HG02938 (cell line): ENCODE results near the gene BBX.
A peak's percentile ranks its signal among the peaks of the same experiment; 100 is the strongest.
"Not testable (repeated sequence)": the region's sequence is repeated elsewhere in the genome, so short reads cannot be mapped to it uniquely, and the experiment has no call there.

Experiments used
- ATAC-seq: cut with Tn5 transposase; IDR thresholded peaks from one replicate; pipeline ENCODE4 v1.9.1; 2021; ENCODE audit warnings: mild to moderate bottlenecking, moderate library complexity; ENCODE audit not compliant: unreplicated experiment

The BBX gene

GRCh38 chr3:107833722-107834416 lies 311.1 kb downstream of the BBX start:
- ATAC-seq = no peak

GRCh38 chr3:107835001-107835400 lies 312.2 kb downstream of the BBX start:
- ATAC-seq = not testable (repeated sequence)

DNA sequence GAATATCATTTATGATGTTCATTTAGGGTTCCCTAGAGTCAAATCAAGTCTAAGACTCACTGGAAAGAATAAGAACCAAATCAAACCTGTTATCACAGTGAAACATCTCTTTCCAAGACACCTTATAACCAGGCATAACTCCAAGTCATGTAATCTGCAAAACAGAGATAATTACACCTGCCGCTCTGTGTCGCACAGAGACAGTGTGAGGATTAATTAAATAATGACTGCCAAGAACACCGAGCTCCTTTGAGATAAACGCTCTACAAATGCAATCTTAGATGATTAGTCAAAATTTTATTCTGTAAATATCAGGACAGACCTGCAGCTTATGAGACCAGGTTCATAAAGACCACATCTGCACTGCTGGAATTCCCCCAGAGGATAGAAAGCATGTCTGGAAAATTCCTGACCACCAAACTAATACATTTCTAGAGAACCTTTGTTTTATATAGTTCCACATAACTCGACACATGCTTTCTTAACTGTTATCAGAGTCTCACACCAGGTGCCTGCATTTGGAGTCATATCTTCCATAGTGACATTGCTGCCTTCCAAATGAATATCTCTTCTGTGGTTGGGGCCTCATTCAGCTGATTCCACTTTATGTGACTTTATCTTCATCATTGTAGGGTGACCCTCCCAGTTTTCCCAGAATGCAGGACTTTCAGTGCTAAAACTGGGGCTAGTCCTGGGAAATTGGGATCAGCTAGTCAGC lies 315.3 kb downstream of the BBX start:
- ATAC-seq = no peak

DNA sequence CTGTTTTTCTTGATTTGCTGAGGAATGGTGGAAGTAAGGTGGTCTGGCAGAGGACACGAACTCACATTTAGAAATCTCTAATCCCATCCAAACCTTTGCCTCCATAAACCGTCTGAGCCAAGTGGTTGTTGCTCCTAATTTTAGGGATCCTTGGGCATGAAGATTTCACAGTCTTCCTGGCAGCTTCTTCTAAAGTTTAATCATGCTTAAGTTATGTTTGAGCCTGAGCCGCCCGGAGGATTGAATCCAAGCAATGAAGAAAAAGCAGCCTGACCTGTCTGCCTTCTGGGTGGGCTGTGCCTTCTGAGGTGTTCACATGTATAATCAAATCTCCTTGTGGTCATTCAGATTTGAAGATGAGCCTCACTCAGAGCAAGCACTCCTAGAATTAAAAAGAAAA lies 319.1 kb downstream of the BBX start:
- ATAC-seq = no peak

DNA sequence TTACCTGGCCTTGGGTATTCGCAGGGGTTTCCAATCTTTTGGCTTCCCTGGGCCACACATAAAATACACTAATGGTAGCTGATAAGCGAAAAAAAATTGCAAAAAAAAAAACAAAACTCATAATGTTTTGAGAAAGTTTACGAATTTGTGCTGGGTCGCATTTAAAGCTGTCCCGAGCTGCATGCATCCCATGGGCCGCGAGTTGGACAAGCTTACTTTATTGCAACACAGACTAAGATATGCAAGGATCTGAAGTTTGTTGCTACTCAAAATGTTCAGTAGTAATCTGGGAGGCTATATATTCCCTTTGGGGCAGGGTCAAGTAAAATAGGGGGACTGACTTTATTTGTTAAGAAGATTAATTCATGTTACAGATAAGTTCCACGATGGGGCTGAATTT lies 320.2 kb downstream of the BBX start:
- no peak for ATAC-seq

- ATAC-seq = no peak
Observed at GRCh38 chr3:107845380-107846278, 322.9 kb downstream of the BBX start.

DNA sequence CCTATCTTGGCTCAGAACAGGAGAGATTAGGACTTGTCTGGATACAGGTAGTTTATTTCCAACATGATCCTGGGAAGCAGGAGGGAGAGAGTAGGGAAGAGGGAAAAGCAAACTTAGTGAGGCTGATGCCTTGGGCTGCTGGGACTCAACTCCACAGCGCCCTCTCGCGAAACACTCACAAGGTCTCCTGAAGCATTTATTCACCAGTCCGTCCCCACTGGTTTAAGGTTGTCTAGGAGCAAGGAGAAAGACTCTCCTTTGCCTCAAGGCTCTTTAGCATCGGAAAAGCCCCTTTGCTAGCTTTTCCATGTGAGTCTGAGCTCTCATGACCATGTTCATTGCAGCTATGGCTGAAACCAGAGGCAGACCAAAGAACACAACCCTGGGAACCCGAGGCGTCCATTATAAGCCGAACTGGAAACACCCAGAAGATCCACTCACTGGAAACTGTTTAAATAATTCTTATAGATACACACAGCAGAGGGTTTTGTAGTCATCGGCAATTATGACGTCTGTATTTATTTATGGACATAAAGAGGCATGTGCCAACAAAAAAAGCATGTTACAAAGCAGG lies 323.6 kb downstream of the BBX start:
- ATAC-seq = no peak

GRCh38 chr3:107847791-107848190 lies 325.0 kb downstream of the BBX start:
- no peak for ATAC-seq

DNA sequence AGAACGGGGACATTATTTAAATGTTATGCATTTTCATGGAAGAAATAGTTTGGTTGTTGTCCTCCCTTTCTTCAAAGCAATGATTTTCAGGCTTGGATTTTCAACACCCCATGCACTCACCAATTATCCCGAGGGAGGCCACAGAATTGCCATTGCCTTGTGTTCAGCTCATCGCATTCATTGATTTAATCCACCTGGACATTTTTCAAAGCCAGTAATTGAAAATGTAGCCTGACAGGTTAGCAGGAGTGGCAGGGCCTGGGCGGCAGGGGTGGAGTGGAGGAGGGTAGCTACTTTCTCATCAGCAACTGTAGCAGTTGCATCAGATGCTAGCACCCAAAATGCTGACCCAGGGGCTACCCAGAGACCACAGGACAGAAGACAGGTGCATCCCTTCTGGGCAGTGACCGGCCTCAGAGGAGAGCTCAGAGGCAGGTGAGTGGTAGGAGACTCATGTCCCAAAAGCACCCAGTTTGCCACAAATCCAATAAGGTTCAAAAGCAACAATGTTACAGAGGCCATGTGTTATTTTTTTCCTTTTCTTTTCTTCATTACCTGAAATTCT lies 325.7 kb downstream of the BBX start:
- ATAC-seq = no peak

DNA sequence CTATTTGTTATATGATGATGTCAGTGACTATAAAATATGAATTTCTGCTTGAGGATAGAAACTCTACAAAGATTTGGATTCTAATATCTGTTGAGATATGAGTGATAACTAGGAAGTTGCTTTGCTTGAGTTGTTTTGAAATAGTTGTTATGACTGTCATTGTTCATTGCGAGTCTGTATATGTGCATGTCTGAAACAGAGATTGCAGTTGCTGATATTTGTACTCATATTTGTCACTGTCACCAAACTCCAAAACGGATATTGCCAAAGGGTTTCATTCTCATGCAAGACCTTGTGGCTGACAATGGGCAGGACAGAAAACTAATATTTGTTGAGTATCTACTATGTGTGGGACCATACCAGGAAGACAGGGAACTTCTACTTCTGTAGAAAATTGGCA lies 327.9 kb downstream of the BBX start:
- peak; percentile 84 for ATAC-seq

DNA sequence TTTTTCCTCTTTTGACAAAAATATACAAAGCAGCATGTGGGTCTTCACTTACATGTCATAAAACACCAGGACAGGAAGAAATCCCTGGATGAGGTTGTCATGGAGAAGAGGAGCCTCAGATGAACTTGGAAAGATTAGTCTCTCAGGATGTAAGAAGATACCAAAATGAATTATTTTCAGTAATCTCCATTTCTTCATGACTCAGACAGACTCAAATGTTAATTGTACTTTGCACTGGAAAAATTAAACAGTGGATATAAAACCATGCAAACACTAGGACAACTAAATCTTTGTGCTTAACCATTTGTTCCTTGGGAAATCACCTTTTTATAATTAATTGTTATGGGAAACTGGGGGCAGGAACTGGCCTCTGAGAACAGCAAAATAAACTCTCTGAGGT lies 331.1 kb downstream of the BBX start:
- no peak for ATAC-seq

DNA sequence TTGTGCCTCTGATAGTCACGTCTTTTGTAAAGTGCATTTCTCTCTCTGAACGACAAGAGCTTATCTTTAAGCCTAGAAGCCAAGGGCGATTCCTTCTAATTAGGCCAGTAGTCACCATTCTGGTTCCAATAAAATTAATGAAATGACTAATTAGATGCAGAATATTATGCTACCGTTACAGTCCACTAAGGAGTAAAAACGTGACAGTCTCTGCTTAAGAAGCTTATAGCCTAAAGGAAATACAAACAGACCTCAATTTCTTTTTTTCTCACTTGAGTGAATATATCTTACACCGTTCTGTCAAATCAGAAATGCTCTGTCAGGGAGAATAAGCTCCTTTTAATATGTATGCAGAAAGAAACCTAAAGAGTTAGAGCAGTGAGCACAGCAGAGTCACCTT lies 332.0 kb downstream of the BBX start:
- ATAC-seq = no peak

DNA sequence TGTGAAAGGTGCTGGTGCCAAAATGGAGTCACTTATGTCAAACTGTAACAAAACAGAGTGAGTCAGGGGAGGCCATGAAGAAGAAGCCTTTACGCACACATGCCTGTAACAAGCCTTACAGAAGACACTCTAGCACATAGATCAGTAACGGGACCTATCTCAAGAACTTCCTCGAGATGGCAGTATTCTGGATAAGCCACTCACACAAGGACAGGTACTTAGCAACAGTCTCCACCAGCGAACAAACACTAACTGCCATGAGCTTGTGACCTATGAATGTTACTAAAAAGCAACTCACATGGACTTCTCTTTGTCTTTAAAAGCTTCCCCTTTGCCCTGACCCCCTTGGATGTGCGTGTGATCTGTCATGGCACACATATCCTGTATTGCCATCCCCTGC lies 332.9 kb downstream of the BBX start:
- ATAC-seq = peak; percentile 86

- no peak for ATAC-seq
Observed at GRCh38 chr3:107857854-107858253, 335.1 kb downstream of the BBX start.

DNA sequence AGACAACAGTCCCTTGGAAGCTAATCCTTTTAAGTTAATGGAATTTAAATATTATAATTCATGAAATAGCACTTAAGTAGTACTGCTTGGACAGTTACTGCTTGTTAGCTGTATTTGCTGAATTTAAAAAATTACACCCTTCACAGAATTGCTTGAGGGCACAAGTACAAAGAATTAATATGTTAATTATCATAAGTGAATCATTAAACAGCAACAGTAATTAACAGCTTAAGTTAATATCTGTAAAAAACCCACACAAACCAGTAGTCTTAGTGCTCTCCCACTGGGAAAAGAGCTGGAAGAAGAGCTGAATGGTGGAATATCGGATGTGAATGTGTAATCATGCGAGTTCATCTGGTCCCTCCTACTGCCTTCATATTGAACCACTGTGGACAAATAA lies 336.1 kb downstream of the BBX start:
- ATAC-seq = no peak
